Upper lobe of right lung (tissue), 1 donor: ENCODE data around the gene ZBTB39. TPM values are rescaled to one million over a fixed set of nuclear protein-coding genes. Genes with fewer than 3 reads are reported as not detected.
"Not testable (repeated sequence)": the region's sequence is repeated elsewhere in the genome, so short reads cannot be mapped to it uniquely, and the experiment has no call there.

Experiments
- ATAC-seq: fragments of 200-7000 bp; cut with Tn5 transposase; one replicate; pipeline ENCODE4 v1.9.1; 2020; ENCODE audit warnings: mild to moderate bottlenecking, moderate library complexity
- DNase-seq: peaks from one replicate; pipeline ENCODE4 v3.0.0-alpha.2; 2020
- H3K27ac ChIP-seq: fragments of 200-600 bp; one replicate; pipeline ENCODE4 v1.8.0; 2022
- H3K27me3 ChIP-seq: fragments of 200-600 bp; one replicate; pipeline ENCODE4 v1.8.0; 2022; ENCODE audit warnings: mild to moderate bottlenecking
- H3K36me3 ChIP-seq: fragments of 200-600 bp; one replicate; pipeline ENCODE4 v1.8.0; 2022
- H3K4me1 ChIP-seq: fragments of 200-600 bp; one replicate; pipeline ENCODE4 v1.8.0; 2022
- H3K4me3 ChIP-seq: fragments of 200-600 bp; one replicate; pipeline ENCODE4 v1.8.0; 2022; ENCODE audit warnings: mild to moderate bottlenecking
- H3K9me3 ChIP-seq: fragments of 200-600 bp; one replicate; pipeline ENCODE4 v1.8.0; 2022
- CTCF ChIP-seq: fragments of 200-600 bp; IDR thresholded peaks from one replicate; pipeline ENCODE4 v1.8.0; 2022; ENCODE audit warnings: antibody characterized with exemption
- intact Hi-C: fragments of 100-400 bp; cut with DNase I; formaldehyde crosslinking; loops from one replicate; pipeline ENCODE4 v1.11.0; 2022
- total RNA-seq: library from RNA; stranded (reverse); fragmentation: NEBNext Ultra II Directional; extraction: Animal tissue kit (Norgen Biotek cat#: 25700); gene quantifications from one replicate; pipeline ENCODE4 v1.2.1, GENCODE V29; 2021
- donor health status: DM: no; HTN: yes; CAD: no; lungs with severe emphysema.

ZBTB39 gene
- total RNA-seq, 1 donor from 2014 or later = 7.2 TPM

GRCh38 chr12:57018906-57019305 lies 12.6 kb upstream of the ZBTB39 start:
- Histone ChIP-seq H3K27me3 (peaks cover 8% of the 10 kb centered on the region), H3K4me3 (no peak overlapping the region), H3K9me3 (no peaks in the 10 kb centered on the region), H3K36me3 (no peaks in the 10 kb centered on the region), H3K4me1 (no peaks in the 10 kb centered on the region), H3K27ac (no peak overlapping the region)
- no peak for TF ChIP-seq CTCF
- DNase-seq (no peak), ATAC-seq (no peak)
- intact Hi-C loops = no loop called here

DNA sequence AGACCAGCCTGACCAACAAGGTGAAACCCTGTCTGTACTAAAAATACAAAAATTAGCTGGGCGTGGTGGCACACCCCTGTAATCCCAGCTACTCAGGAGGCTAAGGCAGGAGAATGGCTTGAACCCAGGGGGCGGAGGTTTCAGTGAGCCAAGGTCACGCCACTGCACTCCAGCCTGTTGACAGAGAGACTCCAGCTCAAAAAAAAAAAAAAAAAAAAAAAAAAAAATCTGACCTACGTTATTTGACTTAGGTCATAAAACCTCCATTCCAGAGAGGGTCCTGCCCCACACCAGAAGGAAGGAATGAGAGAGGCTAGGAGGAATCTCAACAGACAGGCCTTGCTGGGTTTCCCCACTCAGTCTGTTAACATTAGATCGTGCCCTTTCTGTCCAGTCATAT lies 12.0 kb upstream of the ZBTB39 start:
- DNase-seq, ATAC-seq, H3K9me3 ChIP-seq, H3K27me3 ChIP-seq, H3K36me3 ChIP-seq, H3K4me3 ChIP-seq, H3K4me1 ChIP-seq, intact Hi-C loops, H3K27ac ChIP-seq: not testable (repeated sequence)

- no peaks in the 10 kb centered on the region for H3K9me3 ChIP-seq
- no peaks in the 10 kb centered on the region for H3K4me1 ChIP-seq
- ATAC-seq (peak; percentile 24), DNase-seq (no peak)
- intact Hi-C loops = no loop called here
- H3K4me3 ChIP-seq = no peak within 1 kb of the TSS
- peaks cover 8% of the 10 kb centered on the region for H3K27me3 ChIP-seq
- no peak for TF ChIP-seq CTCF
- H3K27ac ChIP-seq = no peak within 1 kb of the TSS
- no peaks in the 10 kb centered on the region for H3K36me3 ChIP-seq
These were observed 10.0 kb upstream of the ZBTB39 start, which contains the start of gene TAC3 for GRCh38 chr12:57016348-57016747. TSS of gene TAC3 (minus strand) at chr12:57016529. CDS start at chr12:57015797, 732 bp downstream.

DNA sequence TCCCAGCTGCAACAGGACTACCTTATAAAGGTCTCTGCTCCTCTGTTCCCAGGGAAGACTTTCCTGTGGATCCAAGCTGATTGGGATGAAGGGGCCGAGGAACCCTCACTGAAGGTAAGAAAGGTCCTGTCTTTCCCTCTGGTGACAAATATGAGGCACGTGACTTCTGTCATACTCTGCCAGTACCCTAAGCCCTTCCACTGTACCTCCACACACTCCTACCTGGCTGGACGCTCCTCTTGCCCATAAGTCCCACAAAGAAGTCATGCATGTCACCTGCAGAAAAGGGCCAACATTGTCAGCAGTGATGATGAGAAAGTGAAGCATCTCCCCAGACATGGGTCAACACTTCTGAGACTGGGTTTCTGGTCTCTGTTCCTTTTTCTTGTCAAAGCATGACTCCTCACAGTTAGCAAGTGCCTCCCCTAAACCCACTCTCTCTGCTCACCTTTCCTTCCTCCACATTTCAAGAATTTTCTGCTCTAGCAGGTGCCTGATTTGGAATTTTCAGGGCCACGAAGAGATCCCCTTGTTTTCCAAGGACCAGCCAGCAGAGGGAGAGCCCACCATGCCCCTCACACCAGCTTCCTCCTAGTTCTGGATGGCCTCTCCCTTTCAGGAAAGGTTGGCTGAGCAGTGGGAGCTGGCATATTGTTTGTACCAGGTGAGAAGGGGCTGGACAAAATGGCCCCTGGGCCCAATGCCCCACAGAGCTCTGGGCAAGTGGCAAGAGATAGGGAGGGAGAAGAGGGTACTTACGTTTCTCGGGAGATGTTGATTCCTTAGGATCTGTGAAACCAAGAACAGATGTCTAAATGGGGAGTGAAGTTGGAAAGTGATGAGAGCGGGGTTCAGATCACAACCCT lies 6.5 kb upstream of the ZBTB39 start:
- TF ChIP-seq CTCF = no peak
- Histone ChIP-seq H3K36me3 (no peaks in the 10 kb centered on the region), H3K27me3 (peaks cover 8% of the 10 kb centered on the region), H3K4me1 (no peaks in the 10 kb centered on the region), H3K9me3 (no peaks in the 10 kb centered on the region), H3K4me3 (no peak overlapping the region), H3K27ac (no peak overlapping the region)
- no peak for DNase-seq
- ATAC-seq = no peak
- intact Hi-C loops = no loop called here

DNA sequence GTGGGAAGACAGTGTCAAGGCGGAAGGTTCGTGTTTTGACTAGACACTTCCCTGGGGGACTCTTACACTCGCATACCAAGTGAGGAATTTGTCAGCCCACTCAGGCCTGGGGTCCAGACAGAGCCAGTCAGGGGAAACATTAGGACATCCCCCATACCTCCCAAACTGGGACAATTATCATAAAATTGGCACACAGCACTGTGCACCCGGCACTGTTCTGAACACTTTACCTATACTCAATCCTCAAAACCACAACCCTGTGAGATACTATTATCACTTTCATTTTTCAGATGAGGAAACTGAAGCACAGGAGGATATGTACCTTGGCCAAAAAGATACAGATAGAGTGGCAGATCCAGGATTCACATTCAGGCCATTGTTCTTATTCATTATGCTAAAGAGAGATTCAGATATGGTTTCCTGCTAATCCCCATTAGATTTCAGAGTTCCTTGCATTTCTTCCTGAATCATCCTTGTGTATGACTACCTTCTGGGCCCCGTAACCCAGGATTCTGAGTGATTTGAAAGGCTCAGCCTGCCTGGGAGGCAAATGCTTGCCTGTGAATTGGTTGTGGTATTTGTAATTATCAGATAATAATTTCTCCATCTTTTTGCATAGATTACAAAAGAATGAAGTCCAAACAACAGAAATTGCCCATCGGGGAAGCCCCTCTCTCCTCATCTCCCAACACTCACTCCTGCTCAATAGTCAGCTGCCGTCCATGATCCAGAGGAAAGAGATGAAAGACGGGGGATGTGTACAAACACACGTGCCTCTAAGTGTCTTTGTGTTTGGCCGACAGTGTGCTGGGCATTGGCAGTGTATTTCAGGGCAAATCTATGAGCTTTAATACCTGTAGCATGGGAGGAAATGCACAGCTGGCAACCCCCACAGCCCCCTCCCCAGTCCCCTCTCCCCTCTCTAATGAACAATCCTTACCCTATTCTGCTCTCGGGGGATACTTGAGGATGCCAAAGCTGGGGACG lies 5.4 kb upstream of the ZBTB39 start:
- Histone ChIP-seq H3K4me3 (no peak overlapping the region), H3K27me3 (peaks cover 8% of the 10 kb centered on the region), H3K36me3 (no peaks in the 10 kb centered on the region), H3K4me1 (peaks cover 3% of the 10 kb centered on the region), H3K27ac (no peak overlapping the region), H3K9me3 (no peaks in the 10 kb centered on the region)
- DNase-seq (no peak), ATAC-seq (no peak)
- no peak for TF ChIP-seq CTCF
- intact Hi-C loops = no loop called here
